Lower leg skin (tissue), 3 donors: ENCODE measurements around the gene CBL.

Experiments used
- POLR2A ChIP-seq, 2 donors: fragments of 450-650 bp; IDR thresholded peaks; one replicate each; pipeline ENCODE4 v1.6.1; 2016 to 2017; ENCODE audit warnings: antibody characterized with exemption in 2 of 2, mild to moderate bottlenecking in 1 of 2, moderate library complexity in 1 of 2
- TF ChIP-seq, protein P1 (sequence below), 3 donors: fragments of 450-650 bp; IDR thresholded peaks; one replicate each; pipeline ENCODE4 v1.5.1; 2016; ENCODE audit warnings: antibody characterized with exemption in 3 of 3, mild to moderate bottlenecking in 3 of 3, moderate library complexity in 2 of 3

DNA sequence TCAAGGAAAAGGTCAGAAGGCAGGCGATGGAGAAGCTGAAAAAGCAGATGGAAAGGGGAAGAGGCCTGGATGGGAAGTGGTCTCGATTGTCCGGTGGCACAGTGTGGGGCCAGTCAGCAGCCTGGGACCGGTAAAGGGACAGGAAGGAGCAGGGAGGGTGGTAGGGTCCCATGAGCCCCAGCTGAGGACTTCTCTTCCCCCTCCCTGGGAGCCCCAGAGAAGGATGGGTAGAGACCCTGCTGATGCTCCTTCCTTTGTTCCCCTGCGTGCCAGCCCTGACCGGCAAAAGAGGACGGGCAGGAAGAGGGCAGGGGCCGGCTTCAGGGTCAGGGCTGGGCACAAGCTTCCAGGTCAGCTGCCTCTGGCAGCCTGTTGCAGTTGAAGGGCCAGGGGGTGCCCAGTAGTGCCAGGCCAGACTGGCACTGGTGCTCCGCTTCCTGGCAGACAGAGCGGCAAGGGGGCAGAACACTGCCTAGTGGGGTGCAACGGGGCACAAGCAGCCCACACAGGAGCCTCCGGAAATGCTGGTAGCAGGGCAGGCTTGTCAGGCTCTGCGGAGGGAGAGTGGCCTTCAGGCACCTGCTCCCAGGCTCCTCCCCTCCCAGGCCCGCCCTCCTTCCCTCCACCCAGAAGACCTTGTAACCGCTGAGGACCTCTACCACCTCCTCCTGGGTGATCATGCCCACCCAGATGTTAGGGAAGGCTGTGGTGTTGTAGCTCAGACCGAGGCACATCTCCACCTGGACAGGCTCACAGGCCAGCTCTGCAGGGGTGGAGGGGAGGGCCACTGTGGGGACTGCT lies 135.3 kb downstream of the CBL start:
- TF ChIP-seq, protein P1, sequence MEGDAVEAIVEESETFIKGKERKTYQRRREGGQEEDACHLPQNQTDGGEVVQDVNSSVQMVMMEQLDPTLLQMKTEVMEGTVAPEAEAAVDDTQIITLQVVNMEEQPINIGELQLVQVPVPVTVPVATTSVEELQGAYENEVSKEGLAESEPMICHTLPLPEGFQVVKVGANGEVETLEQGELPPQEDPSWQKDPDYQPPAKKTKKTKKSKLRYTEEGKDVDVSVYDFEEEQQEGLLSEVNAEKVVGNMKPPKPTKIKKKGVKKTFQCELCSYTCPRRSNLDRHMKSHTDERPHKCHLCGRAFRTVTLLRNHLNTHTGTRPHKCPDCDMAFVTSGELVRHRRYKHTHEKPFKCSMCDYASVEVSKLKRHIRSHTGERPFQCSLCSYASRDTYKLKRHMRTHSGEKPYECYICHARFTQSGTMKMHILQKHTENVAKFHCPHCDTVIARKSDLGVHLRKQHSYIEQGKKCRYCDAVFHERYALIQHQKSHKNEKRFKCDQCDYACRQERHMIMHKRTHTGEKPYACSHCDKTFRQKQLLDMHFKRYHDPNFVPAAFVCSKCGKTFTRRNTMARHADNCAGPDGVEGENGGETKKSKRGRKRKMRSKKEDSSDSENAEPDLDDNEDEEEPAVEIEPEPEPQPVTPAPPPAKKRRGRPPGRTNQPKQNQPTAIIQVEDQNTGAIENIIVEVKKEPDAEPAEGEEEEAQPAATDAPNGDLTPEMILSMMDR (IDR thresholded peaks at IDR 0.05), result no peak
- TF ChIP-seq POLR2A (IDR thresholded peaks at IDR 0.05), result no peak
